Measurements from ENCODE around the gene JMJD1C. TPM values are rescaled to one million over a fixed set of nuclear protein-coding genes. Genes with fewer than 3 reads are reported as not detected.

Gene JMJD1C
- total RNA-seq, 4 donors from 2014 or later, result 76.2 to 150 (median 101) TPM

DNA sequence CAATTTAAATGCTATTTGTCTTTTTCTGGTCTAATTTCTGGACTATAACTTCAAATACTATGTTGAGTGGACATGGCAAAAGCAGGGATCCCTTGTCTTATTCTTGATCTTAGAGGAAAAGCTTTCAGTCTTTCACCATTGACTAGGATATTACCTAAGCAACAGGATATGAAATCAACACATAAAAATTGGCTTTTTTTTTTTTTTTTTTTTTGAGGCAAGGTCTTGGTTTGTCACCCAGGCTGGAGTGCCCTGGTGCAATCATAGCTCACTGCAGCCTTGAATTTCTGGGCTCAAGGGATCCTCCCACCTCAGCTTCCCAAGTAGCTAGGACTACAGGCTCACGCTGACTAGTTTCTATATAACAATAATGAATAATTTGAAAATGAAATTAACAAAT lies 90.8 kb downstream of the JMJD1C start:
- Histone ChIP-seq H3K9me3 (no peaks in the 10 kb centered on the region), H3K4me1 (peaks cover 0 to 4% (median 0%) of the 10 kb centered on the region in 3 donors), H3K27me3 (no peaks in the 10 kb centered on the region), H3K4me3 (no peak overlapping the region), H3K36me3 (peaks cover 0 to 5% of the 10 kb centered on the region in 2 donors), H3K27ac (no peak overlapping the region)
- no CpG with 5 or more reads among the region's 1 CpG for WGBS, 2 donors (ENCODE audit: low coverage in 1 of 2)
- ATAC-seq, result no peak
- TF ChIP-seq, protein P1, sequence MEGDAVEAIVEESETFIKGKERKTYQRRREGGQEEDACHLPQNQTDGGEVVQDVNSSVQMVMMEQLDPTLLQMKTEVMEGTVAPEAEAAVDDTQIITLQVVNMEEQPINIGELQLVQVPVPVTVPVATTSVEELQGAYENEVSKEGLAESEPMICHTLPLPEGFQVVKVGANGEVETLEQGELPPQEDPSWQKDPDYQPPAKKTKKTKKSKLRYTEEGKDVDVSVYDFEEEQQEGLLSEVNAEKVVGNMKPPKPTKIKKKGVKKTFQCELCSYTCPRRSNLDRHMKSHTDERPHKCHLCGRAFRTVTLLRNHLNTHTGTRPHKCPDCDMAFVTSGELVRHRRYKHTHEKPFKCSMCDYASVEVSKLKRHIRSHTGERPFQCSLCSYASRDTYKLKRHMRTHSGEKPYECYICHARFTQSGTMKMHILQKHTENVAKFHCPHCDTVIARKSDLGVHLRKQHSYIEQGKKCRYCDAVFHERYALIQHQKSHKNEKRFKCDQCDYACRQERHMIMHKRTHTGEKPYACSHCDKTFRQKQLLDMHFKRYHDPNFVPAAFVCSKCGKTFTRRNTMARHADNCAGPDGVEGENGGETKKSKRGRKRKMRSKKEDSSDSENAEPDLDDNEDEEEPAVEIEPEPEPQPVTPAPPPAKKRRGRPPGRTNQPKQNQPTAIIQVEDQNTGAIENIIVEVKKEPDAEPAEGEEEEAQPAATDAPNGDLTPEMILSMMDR (IDR thresholded peaks at IDR 0.05), result no peak
- TF ChIP-seq POLR2A (IDR thresholded peaks at IDR 0.05) (no peak), POLR2AphosphoS5 (IDR thresholded peaks at IDR 0.05) (no peak), EP300 (IDR thresholded peaks at IDR 0.05) (no peak)

GRCh38 chr10:63373176-63373575 lies 92.6 kb downstream of the JMJD1C start:
- no peak for ATAC-seq
- no peaks in the 10 kb centered on the region for H3K9me3 ChIP-seq

DNA sequence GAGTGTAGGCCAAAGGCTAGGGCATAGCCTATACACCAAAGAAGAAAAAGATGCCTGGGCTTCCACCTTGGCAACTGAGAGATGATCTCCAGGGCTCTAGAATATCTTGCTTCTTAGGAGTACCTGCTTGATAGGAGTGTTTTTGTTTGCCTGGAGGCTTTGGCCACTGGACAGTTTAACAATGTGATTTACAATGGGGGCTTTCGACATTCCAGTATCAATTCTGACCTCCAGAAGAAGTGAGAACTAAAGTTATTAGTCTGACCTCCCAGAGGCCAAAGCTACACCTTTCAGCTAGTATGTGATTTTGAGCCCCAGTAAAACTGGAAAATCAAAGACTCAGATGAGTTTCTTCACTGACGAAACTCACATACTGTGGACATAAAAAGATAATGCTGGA lies 96.1 kb downstream of the JMJD1C start:
- peaks cover 0 to 11% (median 0%) of the 10 kb centered on the region in 3 donors for H3K4me1 ChIP-seq
- 88 to 100% methylated on average over 1 to 2 of the region's 2 CpGs for WGBS, 2 donors (ENCODE audit: low coverage in 1 of 2)
- no peak overlapping the region for H3K27ac ChIP-seq
- no peak overlapping the region for H3K4me3 ChIP-seq
- H3K27me3 ChIP-seq, result no peaks in the 10 kb centered on the region
- TF ChIP-seq EP300 (IDR thresholded peaks at IDR 0.05) (no peak), POLR2AphosphoS5 (IDR thresholded peaks at IDR 0.05) (no peak), POLR2A (IDR thresholded peaks at IDR 0.05) (no peak)
- TF ChIP-seq, protein P1 (IDR thresholded peaks at IDR 0.05), result no peak
- H3K9me3 ChIP-seq, result no peaks in the 10 kb centered on the region
- ATAC-seq, result no peak
- H3K36me3 ChIP-seq, result no peaks in the 10 kb centered on the region

More at GRCh38 chr10:63373176-63373575, 92.6 kb downstream of the JMJD1C start:
- TF ChIP-seq EP300 (IDR thresholded peaks at IDR 0.05) (no peak), POLR2AphosphoS5 (IDR thresholded peaks at IDR 0.05) (no peak), POLR2A (IDR thresholded peaks at IDR 0.05) (no peak)
- TF ChIP-seq, protein P1 (IDR thresholded peaks at IDR 0.05), result no peak
- no peak overlapping the region for H3K4me3 ChIP-seq
- WGBS, 2 donors (ENCODE audit: low coverage in 1 of 2), result 90 to 96% methylated on average over 3 of the region's 3 CpGs
- H3K36me3 ChIP-seq, result peaks cover 0 to 2% of the 10 kb centered on the region in 2 donors
- no peaks in the 10 kb centered on the region for H3K4me1 ChIP-seq
- no peak overlapping the region for H3K27ac ChIP-seq
- no peaks in the 10 kb centered on the region for H3K27me3 ChIP-seq

- peaks cover 0 to 13% (median 0%) of the 10 kb centered on the region in 3 donors for H3K4me1 ChIP-seq
- H3K27me3 ChIP-seq, result no peaks in the 10 kb centered on the region
- H3K27ac ChIP-seq, result no peak overlapping the region
- H3K9me3 ChIP-seq, result no peaks in the 10 kb centered on the region
- TF ChIP-seq POLR2A (IDR thresholded peaks at IDR 0.05) (no peak), EP300 (IDR thresholded peaks at IDR 0.05) (no peak), POLR2AphosphoS5 (IDR thresholded peaks at IDR 0.05) (no peak)
- TF ChIP-seq, protein P1 (IDR thresholded peaks at IDR 0.05), result no peak
- 77 to 96% methylated on average over 4 of the region's 4 CpGs for WGBS, 2 donors (ENCODE audit: low coverage in 1 of 2)
- no peak overlapping the region for H3K4me3 ChIP-seq
- no peaks in the 10 kb centered on the region for H3K36me3 ChIP-seq
- ATAC-seq, result no peak
These were observed 97.4 kb downstream of the JMJD1C start for GRCh38 chr10:63368365-63368764.

- Histone ChIP-seq H3K27me3 (no peaks in the 10 kb centered on the region), H3K36me3 (no peaks in the 10 kb centered on the region), H3K27ac (no peak overlapping the region), H3K4me3 (no peak overlapping the region), H3K9me3 (no peaks in the 10 kb centered on the region), H3K4me1 (peaks cover 0 to 13% (median 0%) of the 10 kb centered on the region in 3 donors)
- ATAC-seq, result no peak
- TF ChIP-seq POLR2A (IDR thresholded peaks at IDR 0.05) (no peak), EP300 (IDR thresholded peaks at IDR 0.05) (no peak), POLR2AphosphoS5 (IDR thresholded peaks at IDR 0.05) (no peak)
- TF ChIP-seq, protein P1 (IDR thresholded peaks at IDR 0.05), result no peak
- WGBS, 2 donors (ENCODE audit: low coverage in 1 of 2), result 60 to 100% methylated on average over 1 of the region's 1 CpG
These were observed 98.8 kb downstream of the JMJD1C start for GRCh38 chr10:63366933-63367332.
